K562 (cell line): ENCODE results near the gene PAFAH1B2. TPM values are rescaled to one million over a fixed set of nuclear protein-coding genes. Genes with fewer than 3 reads are reported as not detected.

Source experiments
- CBFA2T3 ChIP-seq: fragments of 450-650 bp; IDR thresholded peaks from 2 replicates; pipeline ENCODE4 v1.6.1; 2017
- E2F3 ChIP-seq: fragments of 250-450 bp; sonication (Bioruptor Pico); IDR thresholded peaks from 2 replicates; pipeline ENCODE4 v1.4.0; 2020; ENCODE audit warnings: mild to moderate bottlenecking
- HDAC1 ChIP-seq, 2 experiments: fragments of 450-650 bp; IDR thresholded peaks; 2 replicates each; pipeline ENCODE4 v1.6.1; 2016 to 2017; ENCODE audit warnings: inconsistent platforms in 1 of 2, mild to moderate bottlenecking in 1 of 2, moderate library complexity in 1 of 2
- HDAC2 ChIP-seq: fragments of 450-650 bp; IDR thresholded peaks from 2 replicates; pipeline ENCODE4 v1.6.1; 2016; ENCODE audit warnings: mild to moderate bottlenecking
- JUN ChIP-seq, 2 experiments: sonication (generic) in 1 of 2; formaldehyde crosslinking in 1 of 2; IDR thresholded peaks; 2 replicates each; pipeline versions ENCODE4 v1.6.1 to v1.8.0; 2012 to 2022; ENCODE audit warnings: borderline replicate concordance in 2 of 2, mild to moderate bottlenecking in 2 of 2, improper control_type of control experiment in 1 of 2, low read depth in 1 of 2, low read length in 1 of 2, missing genetic modification reagents in 1 of 2
- RCOR1 ChIP-seq, 2 experiments: IDR thresholded peaks; 2 replicates each; pipeline ENCODE4 v1.6.1; 2012; ENCODE audit warnings: low read depth in 2 of 2, low read length in 2 of 2, borderline replicate concordance in 1 of 2, improper control_type of control experiment in 1 of 2
- SMAD3 ChIP-seq: fragments of 450-650 bp; formaldehyde crosslinking; conservative IDR thresholded peaks from 2 replicates; pipeline ENCODE4 v1.4.0; 2020; ENCODE audit warnings: mild to moderate bottlenecking
- STAT6 ChIP-seq: sonication (generic); formaldehyde crosslinking; IDR thresholded peaks from 2 replicates; pipeline ENCODE4 v1.8.1; 2023; ENCODE audit warnings: mild to moderate bottlenecking, missing genetic modification reagents
- TAL1 ChIP-seq: fragments of 450-650 bp; IDR thresholded peaks from 2 replicates; pipeline ENCODE4 v1.6.1; 2016; ENCODE audit warnings: mild to moderate bottlenecking
- THAP7 ChIP-seq: fragments of 250-450 bp; sonication (Bioruptor Pico); IDR thresholded peaks from 2 replicates; pipeline ENCODE4 v1.5.0; 2021
- ZBTB9 ChIP-seq: fragments of 450-650 bp; formaldehyde crosslinking; IDR thresholded peaks from 2 replicates; pipeline ENCODE4 v1.4.0; 2020; ENCODE audit warnings: mild to moderate bottlenecking, moderate library complexity
- ZEB2 ChIP-seq: fragments of 450-650 bp; IDR thresholded peaks from 2 replicates; pipeline ENCODE4 v1.6.1; 2016
- ZFX ChIP-seq: sonication (generic); formaldehyde crosslinking; IDR thresholded peaks from 2 replicates; pipeline ENCODE4 v1.8.0; 2022; ENCODE audit warnings: mild to moderate bottlenecking, missing genetic modification reagents, moderate library complexity
- ZNF431 ChIP-seq: sonication (generic); formaldehyde crosslinking; IDR thresholded peaks from 2 replicates; pipeline ENCODE4 v1.8.0; 2022; ENCODE audit warnings: mild to moderate bottlenecking, missing genetic modification reagents
- polyA plus RNA-seq, 8 experiments: library from polyadenylated mRNA; depleted of rRNA in 4 of 8; stranded (reverse) in 5 of 8; unstranded in 3 of 8; fragments of >200 nt; fragmentation: Nextera tagmentation in 2 of 8; fragmentation: Illumina TruSeq in 1 of 8; extraction: Ambion mirVana in 2 of 8; extraction: Trizol in 1 of 8; gene quantifications; 2 replicates each; pipeline versions ENCODE4 v1.2.1 to v1.2.3, GENCODE V29; 2011 to 2014; ENCODE audit warnings: inconsistent platforms in 1 of 8, missing spikeins in 1 of 8
- total RNA-seq, 7 experiments: library from RNA; depleted of rRNA in 6 of 7; stranded (reverse); fragments of >200 nt in 6 of 7; fragmentation: Illumina TruSeq in 2 of 7; extraction: Trizol in 2 of 7; gene quantifications; 2 replicates each; pipeline versions ENCODE4 v1.2.1 to v1.2.3, GENCODE V29; 2011 to 2021; ENCODE audit warnings: low replicate concordance in 1 of 7

Gene PAFAH1B2
- total and polyA plus RNA-seq, 9 of the 15 experiments (the other 6 are each of a cell fraction or from before 2014, with no cell fraction given): 27.8 to 94.7 (median 64.9) TPM

- TF ChIP-seq HDAC1 (IDR thresholded peaks at IDR 0.05): no peak
- TF ChIP-seq ZFX (CRISPR knock-in tag): peak; percentile 69
- 0 out of 4 replicates have a peak, but pooled peaks of 1 of the 2 experiments have one; percentile 9 for TF ChIP-seq RCOR1 (IDR thresholded peaks at IDR 0.05; ENCODE audit: borderline replicate concordance in 1 of 2, low read depth in 2 of 2, low read length in 2 of 2)
- no peak for TF ChIP-seq JUN (IDR thresholded peaks at IDR 0.05; ENCODE audit: borderline replicate concordance, low read depth, low read length)
- no peak for TF ChIP-seq JUN (CRISPR knock-in tag; IDR thresholded peaks at IDR 0.05; ENCODE audit: borderline replicate concordance)
- 0 out of 2 replicates have a peak, but pooled peaks have one; percentile 37 for TF ChIP-seq STAT6 (CRISPR knock-in tag)
- TF ChIP-seq HDAC2: 0 out of 2 replicates have a peak, but pooled peaks have one; percentile 46
- no peak for TF ChIP-seq E2F3 (CRISPR knock-in tag)
- 0 out of 2 replicates have a peak, but pooled peaks have one; percentile 15 for TF ChIP-seq ZEB2
- 0 out of 2 replicates have a peak, but pooled peaks have one; percentile 2 for TF ChIP-seq TAL1
- TF ChIP-seq ZBTB9 (CRISPR knock-in tag): no peak
- TF ChIP-seq CBFA2T3: peak; percentile 40; the same call in 1 of the 2 replicates
- no peak for TF ChIP-seq SMAD3
- TF ChIP-seq THAP7 (CRISPR knock-in tag): no peak
- TF ChIP-seq ZNF431 (CRISPR knock-in tag): no peak
These were observed 47.7 kb upstream of the PAFAH1B2 start (continued) for GRCh38 chr11:117096201-117096991.
